Progenitor cell of endocrine pancreas (in vitro differentiated cells): ENCODE results near the gene LDAH. TPM values are rescaled to one million over a fixed set of nuclear protein-coding genes. Genes with fewer than 3 reads are reported as not detected.

Experiments used
- DNase-seq: peaks from one replicate; pipeline ENCODE4 v3.0.0; 2021; ENCODE audit warnings: low spot score; ENCODE audit not compliant: unreplicated experiment
- H3K27ac Mint-ChIP-seq: 2 replicates; pipeline ENCODE4 v1.8.0; 2021; ENCODE audit warnings: mild to moderate bottlenecking, moderate library complexity, mixed read lengths
- H3K27me3 Mint-ChIP-seq: 2 replicates; pipeline ENCODE4 v1.8.0; 2021; ENCODE audit warnings: mixed read lengths
- H3K36me3 Mint-ChIP-seq: 2 replicates; pipeline ENCODE4 v1.8.0; 2022; ENCODE audit warnings: mixed read lengths; ENCODE audit not compliant: insufficient read depth
- H3K4me1 Mint-ChIP-seq: 2 replicates; pipeline ENCODE4 v1.8.0; 2021; ENCODE audit warnings: low read depth, mixed read lengths
- H3K4me3 Mint-ChIP-seq: 2 replicates; pipeline ENCODE4 v1.8.0; 2021; ENCODE audit warnings: low read depth, mild to moderate bottlenecking, moderate library complexity, mixed read lengths
- H3K9me3 Mint-ChIP-seq: 2 replicates; pipeline ENCODE4 v1.8.0; 2021; ENCODE audit warnings: low read depth, mixed read lengths
- CTCF ChIP-seq: fragments of 200-600 bp; sonication (generic); IDR thresholded peaks from one replicate; pipeline ENCODE4 v1.5.0; 2021; ENCODE audit warnings: antibody characterized with exemption, mild to moderate bottlenecking; ENCODE audit not compliant: unreplicated experiment
- total RNA-seq: library from RNA; stranded (reverse); gene quantifications from 2 replicates; pipeline ENCODE4 v1.2.1, GENCODE V29; 2021

Gene LDAH
- total RNA-seq, 1 donor from 2014 or later = 25.1 TPM

DNA sequence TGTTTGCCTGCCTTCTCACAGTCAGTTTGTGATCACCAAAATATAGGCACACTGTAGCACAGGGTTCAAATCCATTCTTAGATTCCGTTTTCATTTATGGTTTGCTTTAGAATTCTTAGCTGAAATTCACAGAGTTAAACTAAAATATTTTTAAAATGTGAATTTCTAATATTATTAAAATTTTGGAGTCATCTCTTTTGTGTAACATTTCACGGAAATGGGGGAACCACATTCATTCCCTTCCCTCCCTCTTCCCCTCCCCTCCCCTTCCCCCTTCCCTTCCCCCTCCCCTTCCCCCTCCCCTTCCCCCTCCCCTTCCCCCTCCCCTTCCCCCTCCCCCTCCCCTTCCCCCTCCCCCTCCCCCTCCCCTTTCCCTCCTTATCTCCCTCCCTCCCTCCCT is 11.4 kb upstream of the LDAH start:
- DNase-seq = no peak
- no peaks in the 10 kb centered on the region for H3K36me3 Mint-ChIP-seq
- no peaks in the 10 kb centered on the region for H3K4me1 Mint-ChIP-seq
- H3K27ac Mint-ChIP-seq = no peak overlapping the region
- H3K27me3 Mint-ChIP-seq = peaks cover 36% of the 10 kb centered on the region
- peaks cover 8% of the 10 kb centered on the region for H3K9me3 Mint-ChIP-seq
- TF ChIP-seq CTCF = no peak
- no peak overlapping the region for H3K4me3 Mint-ChIP-seq

GRCh38 chr2:20832606-20833005 is 9.7 kb upstream of the LDAH start:
- peaks cover 46% of the 10 kb centered on the region for H3K27me3 Mint-ChIP-seq

GRCh38 chr2:20829861-20830260 is 7.0 kb upstream of the LDAH start:
- no peak for TF ChIP-seq CTCF
- H3K4me1 Mint-ChIP-seq = no peaks in the 10 kb centered on the region
- H3K36me3 Mint-ChIP-seq = no peaks in the 10 kb centered on the region
- H3K9me3 Mint-ChIP-seq = peaks cover 3% of the 10 kb centered on the region
- no peak for DNase-seq
- peaks cover 52% of the 10 kb centered on the region for H3K27me3 Mint-ChIP-seq
- no peak overlapping the region for H3K27ac Mint-ChIP-seq
- H3K4me3 Mint-ChIP-seq = no peak overlapping the region

More at GRCh38 chr2:20832606-20833005, 9.7 kb upstream of the LDAH start:
- peaks cover 3% of the 10 kb centered on the region for H3K9me3 Mint-ChIP-seq
- no peak overlapping the region for H3K27ac Mint-ChIP-seq
- TF ChIP-seq CTCF = no peak
- no peak for DNase-seq
- no peaks in the 10 kb centered on the region for H3K36me3 Mint-ChIP-seq
- no peaks in the 10 kb centered on the region for H3K4me1 Mint-ChIP-seq
- no peak overlapping the region for H3K4me3 Mint-ChIP-seq

DNA sequence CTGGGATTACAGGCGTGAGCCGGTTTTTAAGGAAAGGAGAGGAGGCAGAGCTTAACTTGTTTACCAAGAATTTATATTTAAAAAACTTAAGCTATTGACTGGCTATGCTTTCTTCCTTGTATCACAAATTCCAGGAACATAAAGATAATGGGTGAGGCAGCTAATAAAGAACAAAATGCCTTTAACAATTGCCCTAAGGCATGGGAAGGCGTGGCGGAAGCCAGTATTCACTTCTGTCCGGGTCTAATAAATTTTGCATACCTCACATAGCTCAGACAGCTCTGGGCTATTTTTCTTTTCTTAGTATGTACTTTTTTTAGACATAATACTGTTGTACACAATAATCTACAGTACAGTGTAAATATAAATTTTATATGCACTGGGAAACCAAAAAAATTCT is 1.0 kb upstream of the LDAH start:
- no peak for TF ChIP-seq CTCF
- no peak for DNase-seq
- peak overlapping the region; percentile 31 for H3K4me3 Mint-ChIP-seq
- H3K4me1 Mint-ChIP-seq = peaks cover 3% of the 10 kb centered on the region
- H3K9me3 Mint-ChIP-seq = no peaks in the 10 kb centered on the region
- peaks cover 3% of the 10 kb centered on the region for H3K36me3 Mint-ChIP-seq
- H3K27me3 Mint-ChIP-seq = peaks cover 29% of the 10 kb centered on the region
- no peak overlapping the region for H3K27ac Mint-ChIP-seq

GRCh38 chr2:20818820-20819219 is 4.1 kb downstream of the LDAH start:
- H3K9me3 Mint-ChIP-seq = no peaks in the 10 kb centered on the region
- H3K4me1 Mint-ChIP-seq = peaks cover 3% of the 10 kb centered on the region
- no peak for TF ChIP-seq CTCF
- DNase-seq = no peak
- H3K27me3 Mint-ChIP-seq = no peaks in the 10 kb centered on the region
- no peak overlapping the region for H3K27ac Mint-ChIP-seq
- peaks cover 3% of the 10 kb centered on the region for H3K36me3 Mint-ChIP-seq
- no peak overlapping the region for H3K4me3 Mint-ChIP-seq
